Measurements from ENCODE around the gene PHYHIPL.

Gene PHYHIPL

DNA sequence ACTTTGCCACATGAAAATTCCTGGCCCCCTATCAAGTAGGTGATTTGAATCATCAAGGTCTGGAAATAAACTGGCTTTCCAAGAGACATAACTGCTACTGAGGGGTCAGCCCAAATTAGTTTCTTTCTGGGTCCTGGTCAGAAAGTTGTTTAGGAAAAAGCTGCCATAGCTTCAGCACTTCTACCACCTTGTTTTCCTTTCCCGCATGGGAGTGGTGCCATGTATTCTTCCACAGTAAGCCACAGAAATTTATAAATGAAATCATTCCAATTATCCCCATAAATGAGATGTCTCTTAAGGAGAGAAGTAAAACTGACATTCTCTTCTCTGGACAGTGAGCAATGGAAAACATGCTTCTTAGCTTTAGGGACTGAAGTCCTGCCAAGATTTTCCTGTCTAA lies 80.8 kb downstream of the PHYHIPL start:
- no peak for DNase-seq (ENCODE audit: low read depth)

- no peak for DNase-seq (ENCODE audit: low read depth)
Measured at GRCh38 chr10:59258890-59259289, 82.4 kb downstream of the PHYHIPL start.

GRCh38 chr10:59265141-59265540 lies 88.7 kb downstream of the PHYHIPL start:
- no peak for DNase-seq (ENCODE audit: low read depth)

DNA sequence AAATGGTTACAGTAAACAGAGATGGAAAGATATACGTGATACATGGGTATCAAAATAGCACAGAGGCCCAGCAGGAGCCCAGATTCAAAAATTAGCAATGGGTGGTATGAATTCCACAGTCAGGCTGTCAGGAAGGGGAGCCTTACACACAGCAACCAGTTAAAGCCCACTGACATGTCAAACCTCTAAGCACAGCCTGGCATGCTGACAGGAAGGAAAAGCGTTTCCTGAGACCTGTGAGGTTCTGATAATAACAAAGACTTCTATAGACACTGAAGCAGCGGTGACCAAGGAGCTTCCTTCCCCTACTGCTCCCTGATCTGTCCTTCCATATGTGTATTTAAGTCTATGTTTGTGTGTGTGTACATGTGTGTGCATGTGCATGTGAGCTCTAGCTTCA lies 89.9 kb downstream of the PHYHIPL start:
- no peak for DNase-seq (ENCODE audit: low read depth)

- DNase-seq (ENCODE audit: low read depth): no peak
Measured at GRCh38 chr10:59268460-59268859, 92.0 kb downstream of the PHYHIPL start.

- no peak for DNase-seq (ENCODE audit: low read depth)
Measured at GRCh38 chr10:59269651-59270050, 93.2 kb downstream of the PHYHIPL start.

GRCh38 chr10:59270492-59270891 lies 94.0 kb downstream of the PHYHIPL start:
- DNase-seq (ENCODE audit: low read depth): no peak

DNA sequence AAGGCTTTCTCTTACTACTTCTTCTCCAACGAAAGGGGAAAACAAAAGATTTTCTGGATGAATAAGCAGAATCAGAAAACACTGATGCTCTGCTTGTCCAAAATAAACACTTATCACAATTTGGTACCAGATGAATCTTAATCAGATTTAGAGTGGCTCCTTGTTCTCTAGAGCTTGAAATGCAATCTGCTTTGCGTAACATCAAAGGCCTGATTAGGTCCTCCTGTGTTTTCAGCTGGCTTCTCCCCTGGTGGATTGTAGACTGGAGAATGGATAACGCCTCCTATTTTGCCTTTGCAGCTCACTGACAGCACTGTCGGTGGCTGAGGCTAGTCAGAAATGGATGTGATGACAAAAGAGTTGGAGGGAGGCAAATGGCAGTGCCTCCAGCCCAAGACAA lies 94.7 kb downstream of the PHYHIPL start:
- DNase-seq (ENCODE audit: low read depth): no peak

- no peak for DNase-seq (ENCODE audit: low read depth)
Measured at GRCh38 chr10:59272061-59272460, 95.6 kb downstream of the PHYHIPL start.

DNA sequence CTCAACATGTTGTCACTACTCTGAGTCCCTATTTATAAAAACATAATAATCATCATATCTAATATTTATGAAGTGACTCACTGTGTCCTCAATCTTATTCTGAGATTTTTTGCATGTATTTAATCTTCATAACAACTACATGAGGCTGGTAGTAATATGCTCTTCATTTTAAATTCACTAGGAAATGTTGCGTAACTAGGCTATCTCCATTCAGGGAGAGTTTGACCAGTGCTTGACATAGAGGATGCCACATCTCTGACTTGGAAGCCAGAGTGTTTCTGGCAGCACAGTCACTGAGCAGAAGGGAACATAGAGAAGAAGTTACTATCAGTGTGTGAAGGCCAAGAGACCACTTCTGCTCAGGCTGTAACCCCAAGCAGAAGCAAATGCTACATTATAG lies 97.0 kb downstream of the PHYHIPL start:
- no peak for DNase-seq (ENCODE audit: low read depth)

DNA sequence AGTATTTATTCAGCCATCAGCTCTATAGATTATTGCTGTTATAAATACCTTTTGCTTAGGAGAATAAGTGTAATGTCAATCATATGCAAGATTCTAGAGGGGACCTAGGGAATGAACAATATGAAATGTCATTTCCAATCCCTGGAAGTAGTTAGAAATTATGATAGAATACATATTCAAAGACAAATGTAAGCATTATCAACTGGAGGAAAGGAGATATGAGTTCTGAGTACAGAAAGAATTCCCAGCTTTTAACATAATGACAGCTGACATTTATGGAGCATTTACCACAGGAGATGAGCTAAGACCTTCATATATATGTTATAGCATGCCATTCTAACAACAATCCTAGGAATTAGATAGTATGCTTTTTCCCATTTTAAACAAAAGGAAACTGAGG lies 99.7 kb downstream of the PHYHIPL start:
- no peak for DNase-seq (ENCODE audit: low read depth)

DNA sequence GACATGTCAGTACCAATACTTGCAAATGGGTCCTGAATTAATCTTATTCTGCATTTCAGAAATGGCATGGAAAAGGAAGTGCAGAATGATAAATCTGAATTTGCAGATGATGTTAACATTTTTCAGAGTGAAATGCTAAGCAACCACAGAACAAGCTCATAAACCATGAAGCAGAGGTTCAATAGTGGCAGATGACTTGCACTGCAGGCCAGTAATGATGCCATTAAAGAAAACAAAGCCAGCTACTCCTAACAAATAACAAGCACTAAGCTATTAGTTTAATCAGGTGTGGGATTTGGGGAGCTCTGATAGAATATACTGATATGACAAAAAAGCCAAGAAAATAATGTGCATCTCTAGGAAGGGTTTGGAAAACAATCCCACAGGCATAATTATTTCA lies 100.5 kb downstream of the PHYHIPL start:
- no peak for DNase-seq (ENCODE audit: low read depth)

GRCh38 chr10:59279476-59279875 lies 103.0 kb downstream of the PHYHIPL start:
- no peak for DNase-seq (ENCODE audit: low read depth)

DNA sequence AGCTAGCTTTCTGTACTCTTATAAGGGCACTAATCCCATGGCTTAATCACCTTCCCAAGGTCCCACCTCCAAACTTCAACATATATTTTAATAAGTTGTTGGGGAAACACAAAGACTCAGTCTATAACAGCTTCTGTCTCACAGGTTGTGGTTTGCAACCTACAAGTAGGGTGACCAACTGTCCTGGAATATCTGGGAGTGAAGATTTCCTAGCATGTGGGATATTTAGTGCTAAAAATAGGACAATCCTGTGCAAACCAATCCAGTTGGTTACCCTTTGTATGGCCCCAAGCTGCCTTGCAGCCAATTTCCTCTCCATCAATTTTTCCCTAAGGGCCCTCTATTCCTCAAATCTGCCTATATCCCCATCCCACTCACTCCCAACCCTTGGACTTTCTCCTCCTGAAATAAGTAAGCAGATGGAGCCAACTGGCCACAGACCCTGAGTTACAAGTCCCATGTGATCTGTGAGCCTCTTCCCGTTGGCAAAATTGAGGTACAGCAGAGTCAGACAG lies 103.6 kb downstream of the PHYHIPL start:
- no peak for DNase-seq (ENCODE audit: low read depth)

DNA sequence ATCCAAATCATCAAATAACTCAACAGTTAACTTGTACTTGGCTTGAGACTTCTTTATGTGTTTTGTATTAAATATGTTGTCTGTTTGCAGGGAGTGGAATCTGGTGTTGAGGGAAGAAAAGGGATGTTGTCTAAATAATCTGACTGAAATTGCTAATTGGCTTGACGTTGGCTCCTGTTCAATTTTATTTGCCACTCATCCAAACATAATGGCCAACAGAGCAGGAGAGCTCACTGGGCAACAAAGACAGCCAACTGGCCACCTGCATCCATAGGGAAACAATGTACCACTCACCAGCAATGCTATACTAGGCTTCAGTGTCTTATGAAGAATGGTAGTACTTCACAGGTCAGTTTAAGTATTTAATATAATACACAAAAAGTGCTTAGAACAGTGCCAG lies 105.4 kb downstream of the PHYHIPL start:
- no peak for DNase-seq (ENCODE audit: low read depth)

DNA sequence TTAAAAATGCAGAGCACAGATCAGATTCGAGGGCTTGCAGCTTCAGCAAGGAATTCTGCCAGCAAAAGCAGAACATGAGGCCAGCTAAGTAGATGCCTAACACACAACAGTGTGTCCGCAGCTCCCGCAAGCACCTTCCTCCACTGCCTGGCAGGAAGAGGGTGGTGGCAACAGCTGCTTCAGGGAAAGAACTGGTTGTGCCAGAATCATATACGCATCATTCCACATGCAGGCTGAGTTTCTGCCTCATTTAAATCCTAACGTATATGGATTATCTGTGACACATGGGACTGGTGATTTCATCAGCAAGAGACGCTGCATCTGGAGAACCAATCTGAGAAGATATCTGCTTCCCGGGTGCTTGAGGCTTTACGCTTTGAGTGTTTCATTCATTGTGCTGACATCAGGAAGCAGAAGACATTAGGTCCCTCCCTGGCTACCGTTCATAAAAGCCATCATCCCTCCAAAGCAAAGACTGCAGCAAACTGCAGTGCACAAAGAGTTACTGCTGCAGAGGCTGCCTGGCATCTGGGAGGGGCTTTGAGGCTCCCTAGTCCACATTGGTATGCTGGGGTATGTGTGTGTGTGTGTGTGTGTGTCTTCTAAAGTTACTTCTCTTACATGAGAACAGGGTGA lies 107.1 kb downstream of the PHYHIPL start:
- no peak for DNase-seq (ENCODE audit: low read depth)

- DNase-seq (ENCODE audit: low read depth): no peak
Measured at GRCh38 chr10:59284118-59284975, 107.9 kb downstream of the PHYHIPL start.

GRCh38 chr10:59285073-59285472 lies 108.6 kb downstream of the PHYHIPL start:
- no peak for DNase-seq (ENCODE audit: low read depth)

DNA sequence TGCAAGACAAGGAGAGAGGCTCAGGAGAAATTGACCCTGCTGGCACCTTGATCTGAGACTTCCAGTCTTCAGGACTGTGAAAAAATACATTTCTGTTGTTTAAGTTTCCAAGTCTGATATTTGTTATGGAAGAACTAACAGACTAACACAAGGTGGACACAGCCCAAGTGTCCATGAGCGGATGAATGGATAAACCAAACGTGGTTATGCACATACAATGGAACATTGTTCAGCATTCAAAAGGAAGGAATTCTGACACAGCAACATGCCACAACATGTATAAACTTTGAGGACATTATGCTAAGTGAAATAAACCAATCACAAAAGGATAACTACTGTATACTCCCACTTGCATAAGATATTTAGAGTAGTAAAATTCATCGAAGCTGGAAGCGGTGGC lies 109.4 kb downstream of the PHYHIPL start:
- DNase-seq (ENCODE audit: low read depth): no peak

GRCh38 chr10:59287587-59288255 lies 111.3 kb downstream of the PHYHIPL start:
- no peak for DNase-seq (ENCODE audit: low read depth)

GRCh38 chr10:59289853-59290252 lies 113.4 kb downstream of the PHYHIPL start:
- no peak for DNase-seq (ENCODE audit: low read depth)

GRCh38 chr10:59290448-59290847 lies 114.0 kb downstream of the PHYHIPL start:
- no peak for DNase-seq (ENCODE audit: low read depth)

All from T-helper 22 cell (primary cell).